Measurements from ENCODE around the gene TMEM163.

Gene TMEM163

DNA sequence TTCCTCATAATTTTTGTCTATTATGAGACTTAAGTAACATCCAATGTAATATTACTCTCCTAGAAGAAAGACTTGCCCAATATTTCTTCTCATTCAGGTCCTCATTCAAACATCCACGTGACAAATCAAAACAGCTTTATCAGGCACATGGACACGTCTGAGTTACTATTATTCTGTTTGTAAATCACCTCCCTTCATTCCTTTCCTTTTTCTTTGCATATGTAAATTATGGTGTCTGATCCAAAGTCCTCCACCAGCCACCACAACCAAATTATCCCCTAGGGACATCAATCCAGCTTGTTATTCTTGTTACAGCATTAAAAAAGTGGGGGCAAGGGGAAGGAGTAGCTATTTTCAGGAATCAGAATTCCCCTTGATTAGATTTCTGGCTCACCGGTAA lies 7.1 kb downstream of the TMEM163 start:
- no peak for DNase-seq (ENCODE audit: extremely low spot score)

DNA sequence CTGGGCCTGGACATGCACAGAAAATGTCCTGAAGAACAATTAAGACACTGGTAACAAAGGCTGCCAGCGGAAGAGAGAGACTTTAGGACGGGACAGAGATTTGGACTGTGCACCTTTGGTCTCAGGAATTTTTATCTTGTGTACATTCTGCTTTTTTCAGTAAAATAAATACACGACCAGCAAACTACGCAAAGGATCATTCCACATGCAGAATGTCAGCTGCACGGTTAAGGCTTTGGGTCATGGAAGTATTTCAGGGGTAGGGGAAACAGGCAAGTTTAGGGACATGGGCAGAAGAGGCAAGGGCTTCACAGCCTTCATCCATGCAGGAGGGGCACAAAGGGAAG lies 11.5 kb downstream of the TMEM163 start:
- DNase-seq (ENCODE audit: extremely low spot score): no peak
- no peak for TF ChIP-seq ELF4 (IDR thresholded peaks at IDR 0.05)
- TF ChIP-seq FOXM1 (IDR thresholded peaks at IDR 0.05; ENCODE audit: borderline replicate concordance): no peak
- no peak for TF ChIP-seq FOXK2 (IDR thresholded peaks at IDR 0.05)
- no peak for TF ChIP-seq FOXA1 (IDR thresholded peaks at IDR 0.05)
- no peak for TF ChIP-seq LEF1 (IDR thresholded peaks at IDR 0.05; ENCODE audit: borderline replicate concordance)
- no peak for TF ChIP-seq L3MBTL2 (conservative IDR thresholded peaks at IDR 0.05)
- TF ChIP-seq SUZ12 (IDR thresholded peaks at IDR 0.05): no peak
- no peak for TF ChIP-seq HDGF (IDR thresholded peaks at IDR 0.05; ENCODE audit: borderline replicate concordance)
- no peak for TF ChIP-seq NFRKB (IDR thresholded peaks at IDR 0.05)
- TF ChIP-seq BHLHE40 (IDR thresholded peaks at IDR 0.05; ENCODE audit: borderline replicate concordance): no peak
- TF ChIP-seq, protein P1, sequence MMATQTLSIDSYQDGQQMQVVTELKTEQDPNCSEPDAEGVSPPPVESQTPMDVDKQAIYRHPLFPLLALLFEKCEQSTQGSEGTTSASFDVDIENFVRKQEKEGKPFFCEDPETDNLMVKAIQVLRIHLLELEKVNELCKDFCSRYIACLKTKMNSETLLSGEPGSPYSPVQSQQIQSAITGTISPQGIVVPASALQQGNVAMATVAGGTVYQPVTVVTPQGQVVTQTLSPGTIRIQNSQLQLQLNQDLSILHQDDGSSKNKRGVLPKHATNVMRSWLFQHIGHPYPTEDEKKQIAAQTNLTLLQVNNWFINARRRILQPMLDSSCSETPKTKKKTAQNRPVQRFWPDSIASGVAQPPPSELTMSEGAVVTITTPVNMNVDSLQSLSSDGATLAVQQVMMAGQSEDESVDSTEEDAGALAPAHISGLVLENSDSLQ (IDR thresholded peaks at IDR 0.05): no peak
- no peak for TF ChIP-seq ARNT (IDR thresholded peaks at IDR 0.05)
- TF ChIP-seq TARDBP (IDR thresholded peaks at IDR 0.05): no peak
- no peak for TF ChIP-seq CTBP1 (IDR thresholded peaks at IDR 0.05; ENCODE audit: borderline replicate concordance)
- TF ChIP-seq ZNF384 (IDR thresholded peaks at IDR 0.05): no peak
- TF ChIP-seq SP1 (IDR thresholded peaks at IDR 0.05): no peak
- ChIA-PET CTCF (no interaction called here), POLR2A (no interaction called here)

More for the DNA sequence above, 7.1 kb downstream of the TMEM163 start:
- ChIA-PET POLR2A (no interaction called here), CTCF (no interaction called here)
- TF ChIP-seq L3MBTL2 (conservative IDR thresholded peaks at IDR 0.05) (no peak), ARNT (IDR thresholded peaks at IDR 0.05) (no peak), CTBP1 (IDR thresholded peaks at IDR 0.05; ENCODE audit: borderline replicate concordance) (no peak), SP1 (IDR thresholded peaks at IDR 0.05) (no peak), HDGF (IDR thresholded peaks at IDR 0.05; ENCODE audit: borderline replicate concordance) (no peak)

DNA sequence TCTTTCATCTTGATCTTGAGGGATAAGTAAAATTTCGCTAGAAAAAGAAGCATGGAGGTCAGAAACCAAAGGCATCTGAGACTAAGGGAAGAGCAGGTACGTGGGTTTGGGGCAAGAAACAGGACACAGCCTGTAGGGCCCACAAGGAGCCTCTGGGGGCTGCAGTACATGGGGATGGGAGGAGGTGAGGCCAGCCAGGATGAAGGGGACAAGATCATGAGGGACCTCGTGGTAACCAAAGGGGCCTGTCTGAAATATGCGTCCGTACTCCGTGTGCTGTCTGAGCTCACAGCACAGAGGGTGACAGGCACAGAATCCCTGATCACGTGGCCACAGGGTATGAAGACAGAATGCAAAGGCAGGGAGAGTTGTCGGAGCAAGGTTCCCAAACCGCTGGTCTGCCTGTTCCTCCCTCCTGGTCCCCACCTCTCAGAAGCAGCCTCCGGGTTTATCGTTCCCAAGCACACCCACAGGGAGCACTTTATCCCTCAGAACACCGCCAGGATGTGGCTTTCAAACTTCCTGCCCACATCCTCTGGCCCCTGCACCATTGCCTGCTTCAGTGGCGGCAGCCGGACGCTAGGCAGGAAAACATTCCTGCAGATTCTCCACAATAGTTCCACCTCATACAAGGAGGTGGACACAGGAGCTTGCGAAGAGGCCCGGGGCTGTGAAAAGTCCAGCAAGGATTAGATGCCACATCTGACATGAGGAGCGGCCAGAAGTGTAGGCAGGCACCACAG lies 12.0 kb downstream of the TMEM163 start:
- ChIA-PET CTCF (no interaction called here), POLR2A (no interaction called here)
- no peak for DNase-seq (ENCODE audit: extremely low spot score)
- TF ChIP-seq SUZ12 (IDR thresholded peaks at IDR 0.05): no peak
- TF ChIP-seq BHLHE40 (IDR thresholded peaks at IDR 0.05; ENCODE audit: borderline replicate concordance): no peak
- TF ChIP-seq HDGF (IDR thresholded peaks at IDR 0.05; ENCODE audit: borderline replicate concordance): no peak
- TF ChIP-seq NFRKB (IDR thresholded peaks at IDR 0.05): no peak
- TF ChIP-seq ARNT (IDR thresholded peaks at IDR 0.05): no peak
- TF ChIP-seq LEF1 (IDR thresholded peaks at IDR 0.05; ENCODE audit: borderline replicate concordance): no peak
- TF ChIP-seq, protein P1 (IDR thresholded peaks at IDR 0.05): no peak
- TF ChIP-seq ZNF384 (IDR thresholded peaks at IDR 0.05): no peak
- TF ChIP-seq FOXM1 (IDR thresholded peaks at IDR 0.05; ENCODE audit: borderline replicate concordance): no peak
- TF ChIP-seq FOXK2 (IDR thresholded peaks at IDR 0.05): no peak
- TF ChIP-seq FOXA1 (IDR thresholded peaks at IDR 0.05): no peak
- no peak for TF ChIP-seq CTBP1 (IDR thresholded peaks at IDR 0.05; ENCODE audit: borderline replicate concordance)
- TF ChIP-seq L3MBTL2 (conservative IDR thresholded peaks at IDR 0.05): no peak
- no peak for TF ChIP-seq TARDBP (IDR thresholded peaks at IDR 0.05)
- TF ChIP-seq SP1 (IDR thresholded peaks at IDR 0.05): no peak
- TF ChIP-seq ELF4 (IDR thresholded peaks at IDR 0.05): no peak

DNA sequence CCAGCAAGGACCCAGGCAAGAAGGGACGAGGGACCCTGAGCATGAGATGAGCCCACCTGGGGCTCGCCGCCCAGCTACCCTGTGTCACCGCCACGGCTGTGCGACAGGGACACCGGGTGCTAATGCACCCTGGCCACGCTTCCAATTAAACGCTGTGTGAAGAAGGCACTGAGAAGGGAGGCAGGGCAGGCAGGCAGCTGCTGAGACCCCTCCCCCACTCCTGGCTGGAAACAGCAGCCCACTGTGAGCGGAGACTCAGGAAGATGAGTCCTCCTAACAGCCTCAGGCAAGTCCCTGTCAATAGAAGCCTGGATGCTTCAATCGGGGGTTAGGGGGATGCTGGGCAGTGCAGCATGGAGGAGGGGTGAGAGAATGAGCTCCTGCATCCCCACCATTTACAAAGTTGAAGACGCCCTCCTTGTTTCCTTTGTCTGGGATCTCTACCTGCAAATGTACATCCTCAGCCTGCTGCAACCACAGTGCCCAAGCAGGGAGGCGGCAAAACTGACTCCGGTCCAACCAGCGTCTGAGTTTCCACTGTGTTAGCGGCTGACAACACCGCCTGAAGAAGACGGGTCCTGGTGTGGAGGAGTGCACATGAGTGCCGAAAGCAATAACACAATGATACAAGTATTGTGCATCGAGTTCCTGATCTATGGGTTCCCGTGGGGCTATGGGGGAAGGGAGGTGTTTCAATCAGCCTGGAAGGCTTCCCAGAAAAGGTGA lies 12.8 kb downstream of the TMEM163 start:
- TF ChIP-seq L3MBTL2 (conservative IDR thresholded peaks at IDR 0.05) (no peak), FOXA1 (IDR thresholded peaks at IDR 0.05) (no peak), SUZ12 (IDR thresholded peaks at IDR 0.05) (no peak), LEF1 (IDR thresholded peaks at IDR 0.05; ENCODE audit: borderline replicate concordance) (no peak), FOXM1 (IDR thresholded peaks at IDR 0.05; ENCODE audit: borderline replicate concordance) (no peak), SP1 (IDR thresholded peaks at IDR 0.05) (no peak), ELF4 (IDR thresholded peaks at IDR 0.05) (no peak), ARNT (IDR thresholded peaks at IDR 0.05) (no peak), NFRKB (IDR thresholded peaks at IDR 0.05) (no peak), TARDBP (IDR thresholded peaks at IDR 0.05) (no peak), CTBP1 (IDR thresholded peaks at IDR 0.05; ENCODE audit: borderline replicate concordance) (no peak)
- ChIA-PET POLR2A (no interaction called here), CTCF (interaction anchor here (0.6 kb wide), 1 partner anchor 214 kb away, joined by 4 read pairs; no protein-coding TSS in a partner anchor)
- no peak for DNase-seq (ENCODE audit: extremely low spot score)

DNA sequence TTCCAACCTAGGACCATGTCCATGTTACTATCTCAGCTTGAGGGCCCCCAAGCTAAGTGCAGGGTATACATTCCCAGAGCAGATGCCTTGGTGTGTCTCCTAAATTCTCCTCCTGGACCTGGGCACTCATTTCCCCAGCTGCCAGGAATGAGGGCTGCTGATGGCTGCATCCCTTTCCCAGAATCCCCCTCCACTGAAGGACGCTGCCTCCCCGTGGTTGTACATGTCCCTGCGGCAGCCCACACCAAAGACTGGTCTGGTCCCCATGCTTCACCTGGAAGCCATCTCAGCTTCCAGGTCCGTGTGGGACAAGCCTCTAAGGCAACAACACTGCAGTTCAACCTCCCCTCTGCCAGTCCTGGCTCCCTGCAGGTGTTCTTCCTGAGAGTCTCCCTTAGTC lies 14.6 kb downstream of the TMEM163 start:
- TF ChIP-seq L3MBTL2 (conservative IDR thresholded peaks at IDR 0.05) (no peak), ELF4 (IDR thresholded peaks at IDR 0.05) (no peak), FOXM1 (IDR thresholded peaks at IDR 0.05; ENCODE audit: borderline replicate concordance) (no peak), HDGF (IDR thresholded peaks at IDR 0.05; ENCODE audit: borderline replicate concordance) (no peak), TARDBP (IDR thresholded peaks at IDR 0.05) (no peak), CTBP1 (IDR thresholded peaks at IDR 0.05; ENCODE audit: borderline replicate concordance) (no peak), LEF1 (IDR thresholded peaks at IDR 0.05; ENCODE audit: borderline replicate concordance) (no peak), NFRKB (IDR thresholded peaks at IDR 0.05) (no peak), BHLHE40 (IDR thresholded peaks at IDR 0.05; ENCODE audit: borderline replicate concordance) (no peak), SUZ12 (IDR thresholded peaks at IDR 0.05) (no peak), ARNT (IDR thresholded peaks at IDR 0.05) (no peak), FOXK2 (IDR thresholded peaks at IDR 0.05) (no peak), ZNF384 (IDR thresholded peaks at IDR 0.05) (no peak), FOXA1 (IDR thresholded peaks at IDR 0.05) (no peak), SP1 (IDR thresholded peaks at IDR 0.05) (no peak)
- TF ChIP-seq, protein P1 (IDR thresholded peaks at IDR 0.05): no peak
- peak; percentile 16 for DNase-seq (ENCODE audit: extremely low spot score)
- POLR2A ChIA-PET: no interaction called here
- CTCF ChIA-PET: no interaction called here

All from HEK293T (cell line).